Mesendoderm (in vitro differentiated cells): Measurements from ENCODE around the gene FNDC3B.

Experiments used
- DNase-seq: peaks from one replicate; pipeline ENCODE4 v3.0.0; 2013
- H2AK5ac ChIP-seq: 2 replicates; pipeline ENCODE4 v1.6.1; 2013; ENCODE audit warnings: low read length, inconsistent platforms
- H2BK120ac ChIP-seq: 2 replicates; pipeline ENCODE4 v1.6.1; 2013; ENCODE audit warnings: low read depth, mild to moderate bottlenecking, low read length, moderate library complexity, mixed read lengths
- H2BK15ac ChIP-seq: replicated peaks from 2 replicates; pipeline ENCODE4 v1.6.1; 2013; ENCODE audit warnings: low read depth, mild to moderate bottlenecking, moderate library complexity
- H2BK5ac ChIP-seq: 2 replicates; pipeline ENCODE4 v1.6.1; 2013; ENCODE audit warnings: low read length, inconsistent platforms
- H3K18ac ChIP-seq: 2 replicates; pipeline ENCODE4 v1.6.1; 2013; ENCODE audit warnings: mild to moderate bottlenecking, low read length, mixed read lengths
- H3K23ac ChIP-seq: one replicate; pipeline ENCODE4 v1.6.1; 2013; ENCODE audit warnings: low read length
- H3K27ac ChIP-seq: 2 replicates; pipeline ENCODE4 v1.5.1; 2013; ENCODE audit warnings: low read depth, mild to moderate bottlenecking, inconsistent platforms, low read length, moderate library complexity
- H3K27me3 ChIP-seq: 2 replicates; pipeline ENCODE4 v1.6.1; 2013; ENCODE audit warnings: low read length, control low read depth, mild to moderate bottlenecking, inconsistent platforms; ENCODE audit not compliant: insufficient read depth, poor library complexity
- H3K36me3 ChIP-seq: 2 replicates; pipeline ENCODE4 v1.6.1; 2013; ENCODE audit warnings: low read length, inconsistent platforms; ENCODE audit not compliant: control insufficient read depth, insufficient read depth
- H3K4ac ChIP-seq: one replicate; pipeline ENCODE4 v1.6.1; 2013; ENCODE audit warnings: low read depth, mild to moderate bottlenecking, low read length, moderate library complexity
- H3K4me1 ChIP-seq: 2 replicates; pipeline ENCODE4 v1.6.1; 2013; ENCODE audit warnings: low read depth, low read length, inconsistent platforms; ENCODE audit not compliant: control insufficient read depth
- H3K4me2 ChIP-seq: 2 replicates; pipeline ENCODE4 v1.6.1; 2013; ENCODE audit warnings: low read length
- H3K4me3 ChIP-seq: 2 replicates; pipeline ENCODE4 v1.5.1; 2013; ENCODE audit warnings: mild to moderate bottlenecking, low read length
- H3K56ac ChIP-seq: one replicate; pipeline ENCODE4 v1.6.1; 2013; ENCODE audit warnings: low read length
- H3K79me1 ChIP-seq: 2 replicates; pipeline ENCODE4 v1.6.1; 2013; ENCODE audit warnings: low read length, inconsistent platforms
- H3K79me2 ChIP-seq: 2 replicates; pipeline ENCODE4 v1.6.1; 2013; ENCODE audit warnings: mild to moderate bottlenecking, low read length; ENCODE audit not compliant: control insufficient read depth, insufficient read depth
- H3K9ac ChIP-seq: 2 replicates; pipeline ENCODE4 v1.6.1; 2013; ENCODE audit warnings: low read length, inconsistent platforms
- H4K5ac ChIP-seq: one replicate; pipeline ENCODE4 v1.6.1; 2013; ENCODE audit warnings: low read length
- H4K8ac ChIP-seq: one replicate; pipeline ENCODE4 v1.6.1; 2013; ENCODE audit warnings: low read depth, mild to moderate bottlenecking, control low read depth, low read length, moderate library complexity
- WGBS: extraction: QIAGEN DNeasy Blood & Tissue Kit; methylation state at CpG from one replicate; pipeline ENCODE4 v1.1.7; 2013; ENCODE audit warnings: low lambda C conversion rate, missing lambda C conversion rate; ENCODE audit not compliant: insufficient coverage; ENCODE audit errors: extremely low coverage; 5-methylcytosine and 5-hydroxymethylcytosine counted together

The FNDC3B gene

DNA sequence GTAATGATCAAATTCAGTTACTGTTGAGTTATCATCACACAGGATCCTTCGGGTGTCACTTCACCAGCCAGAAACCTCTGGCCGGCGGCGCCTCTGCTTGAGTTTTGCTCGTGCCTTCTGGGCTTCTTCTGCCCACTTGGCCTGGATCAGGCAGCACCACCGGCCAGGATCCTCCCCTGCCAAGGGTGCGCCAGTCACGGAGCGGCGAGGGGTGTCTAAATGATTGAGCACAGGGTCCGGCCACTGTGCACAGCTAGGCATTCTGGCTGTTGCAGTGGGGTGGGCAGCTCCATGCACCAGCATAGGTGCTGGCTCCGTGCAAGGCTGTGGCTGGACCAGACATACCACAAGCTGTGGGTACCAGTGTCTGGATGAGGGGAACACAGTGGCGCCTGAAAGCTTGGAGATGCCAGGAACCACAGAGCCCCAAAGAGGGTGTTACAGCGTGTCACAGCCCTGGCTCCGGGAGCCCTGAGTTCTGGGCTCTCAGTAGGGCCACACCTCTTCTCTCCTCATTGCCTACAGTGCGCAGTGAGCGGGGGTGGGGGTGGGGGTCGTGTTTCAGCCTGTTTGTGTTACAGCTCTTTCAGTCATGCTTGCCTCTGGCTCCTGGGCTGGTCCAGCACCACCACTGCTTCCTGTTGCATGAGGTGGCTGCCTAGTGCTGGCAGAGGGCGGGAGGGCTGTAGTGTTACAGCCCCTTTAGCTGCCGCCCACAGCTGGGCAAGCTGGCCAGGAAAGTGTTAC lies 169.4 kb downstream of the FNDC3B start:
- Histone ChIP-seq H3K27me3 (no peaks in the 10 kb centered on the region), H3K56ac (peak overlapping the region; percentile 15), H3K23ac (peak overlapping the region; percentile 69), H3K4me2 (no peak overlapping the region), H3K4me3 (no peak overlapping the region), H3K27ac (no peak overlapping the region), H3K79me2 (peaks cover 28% of the 10 kb centered on the region), H2BK15ac (no peak overlapping the region), H3K36me3 (no peaks in the 10 kb centered on the region), H4K5ac (no peak overlapping the region), H2BK5ac (no peak overlapping the region), H2BK120ac (no peak overlapping the region), H3K4me1 (peaks cover 3% of the 10 kb centered on the region), H3K18ac (no peak overlapping the region), H3K4ac (no peak overlapping the region), H4K8ac (no peak overlapping the region), H2AK5ac (no peak overlapping the region), H3K9ac (no peak overlapping the region), H3K79me1 (peaks cover 23% of the 10 kb centered on the region)
- peak; percentile 79 for DNase-seq
- no CpG with 5 or more reads among the region's 20 CpGs for WGBS

DNA sequence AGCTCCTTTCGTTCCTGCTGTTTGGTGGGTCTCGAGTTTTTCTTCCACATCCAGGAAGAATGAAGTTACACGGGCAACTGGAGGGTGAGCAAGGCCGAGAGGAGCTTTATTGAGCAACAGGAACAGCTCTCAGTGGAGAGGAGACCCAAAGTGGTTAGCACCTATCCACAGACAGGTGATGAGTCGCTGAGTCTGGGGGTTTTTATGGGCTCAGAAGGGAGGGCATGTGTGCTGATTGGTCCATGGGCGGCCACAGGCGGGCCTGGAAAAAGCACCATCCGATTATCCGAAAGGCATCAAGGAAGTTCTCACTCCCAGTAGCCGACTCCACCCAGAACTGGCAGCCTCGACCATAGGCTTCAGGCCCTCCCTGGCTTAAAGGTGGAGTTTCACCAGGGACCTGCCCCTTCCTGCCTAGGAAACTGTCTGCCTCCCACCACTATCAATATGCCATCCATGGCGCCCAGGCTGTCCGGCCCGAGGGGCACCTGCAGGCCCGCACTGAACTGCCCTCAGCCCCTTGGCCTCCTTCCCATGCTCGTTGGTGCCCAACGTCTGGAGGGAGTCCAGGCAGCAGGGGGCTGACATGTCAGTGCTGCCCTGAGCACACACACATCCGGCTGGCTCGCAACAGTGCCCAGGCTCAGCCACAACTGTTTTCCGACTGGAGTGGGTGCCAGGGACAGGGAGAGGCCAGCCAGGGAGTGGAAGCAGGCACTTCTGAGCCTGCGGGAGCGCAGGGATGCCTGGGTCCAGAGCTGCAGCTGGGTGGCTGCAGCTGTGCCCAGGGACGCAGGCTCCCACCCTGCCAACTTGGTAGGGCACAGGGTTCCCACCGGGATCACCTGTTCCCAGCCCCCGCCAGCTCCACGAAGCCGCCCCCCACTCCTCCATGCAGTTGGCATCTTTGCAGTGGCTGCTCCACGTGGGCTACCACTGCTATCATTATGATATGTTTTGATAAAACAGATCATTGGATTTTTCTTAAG lies 170.2 kb downstream of the FNDC3B start:
- Histone ChIP-seq H2BK15ac (no peak overlapping the region), H3K9ac (no peak overlapping the region), H2AK5ac (no peak overlapping the region), H3K79me2 (peaks cover 28% of the 10 kb centered on the region), H4K8ac (no peak overlapping the region), H4K5ac (no peak overlapping the region), H3K23ac (no peak overlapping the region), H2BK120ac (no peak overlapping the region), H3K27me3 (no peaks in the 10 kb centered on the region), H3K56ac (no peak overlapping the region), H3K4me2 (no peak overlapping the region), H2BK5ac (no peak overlapping the region), H3K79me1 (peaks cover 20% of the 10 kb centered on the region), H3K18ac (no peak overlapping the region), H3K4ac (no peak overlapping the region), H3K36me3 (no peaks in the 10 kb centered on the region), H3K27ac (no peak overlapping the region), H3K4me1 (peaks cover 3% of the 10 kb centered on the region), H3K4me3 (no peak overlapping the region)
- no CpG with 5 or more reads among the region's 28 CpGs for WGBS
- DNase-seq, result peak; percentile 58

DNA sequence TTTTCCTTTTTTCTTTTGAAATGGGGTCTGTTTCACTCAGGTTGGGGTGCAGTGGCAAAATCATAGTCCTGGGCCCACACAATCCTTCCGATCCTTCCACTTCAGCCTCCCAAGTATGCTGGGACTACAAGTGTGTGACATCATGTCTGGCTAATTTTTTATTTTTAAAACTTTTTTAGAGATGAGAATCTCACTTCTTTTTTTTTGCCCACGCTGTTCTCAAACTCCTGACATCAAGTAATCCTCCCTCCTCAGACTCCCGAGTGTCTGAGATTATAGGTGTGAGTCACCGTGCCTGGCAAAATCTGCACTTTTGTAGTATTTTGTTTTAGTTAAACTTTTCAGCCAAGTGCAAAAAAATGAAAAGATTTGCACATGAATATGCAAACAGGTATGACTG lies 171.0 kb downstream of the FNDC3B start:
- no peak overlapping the region for H4K5ac ChIP-seq
- H3K27me3 ChIP-seq, result no peaks in the 10 kb centered on the region
- H2BK15ac ChIP-seq, result no peak overlapping the region
- H2BK5ac ChIP-seq, result no peak overlapping the region
- H2BK120ac ChIP-seq, result no peak overlapping the region
- no peak overlapping the region for H3K27ac ChIP-seq
- no peak for DNase-seq
- no peak overlapping the region for H3K4ac ChIP-seq
- no peak overlapping the region for H3K23ac ChIP-seq
- H3K4me2 ChIP-seq, result no peak overlapping the region
- no peak overlapping the region for H4K8ac ChIP-seq
- H3K9ac ChIP-seq, result no peak overlapping the region
- H3K18ac ChIP-seq, result no peak overlapping the region
- H3K36me3 ChIP-seq, result no peaks in the 10 kb centered on the region
- no peak overlapping the region for H3K4me3 ChIP-seq
- no peak overlapping the region for H2AK5ac ChIP-seq
- peaks cover 3% of the 10 kb centered on the region for H3K4me1 ChIP-seq
- no CpG with 5 or more reads among the region's 4 CpGs for WGBS
- H3K79me1 ChIP-seq, result peaks cover 20% of the 10 kb centered on the region
- H3K79me2 ChIP-seq, result peaks cover 26% of the 10 kb centered on the region
- H3K56ac ChIP-seq, result no peak overlapping the region

DNA sequence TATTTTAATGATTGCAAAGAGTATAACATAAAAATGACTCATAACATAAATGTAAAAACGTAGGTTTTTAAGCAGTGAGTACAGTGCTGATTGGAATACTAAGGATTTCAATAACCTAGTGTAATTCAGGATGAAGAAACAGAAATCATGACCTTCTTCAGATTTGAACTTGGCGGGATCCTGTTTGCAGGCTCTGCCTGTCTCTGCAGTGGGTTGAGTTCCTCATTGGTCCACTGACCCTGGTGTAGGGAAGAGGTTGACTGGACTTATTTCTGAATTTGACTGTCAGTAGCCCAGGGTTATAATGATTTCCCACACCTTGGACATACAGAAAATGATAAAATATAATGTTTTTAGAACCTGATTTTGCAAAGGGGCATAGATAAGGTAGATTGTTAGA lies 171.7 kb downstream of the FNDC3B start:
- H2AK5ac ChIP-seq, result no peak overlapping the region
- no peak overlapping the region for H2BK120ac ChIP-seq
- H3K79me1 ChIP-seq, result peaks cover 20% of the 10 kb centered on the region
- H3K56ac ChIP-seq, result no peak overlapping the region
- H3K18ac ChIP-seq, result no peak overlapping the region
- H3K9ac ChIP-seq, result no peak overlapping the region
- no peak overlapping the region for H3K4me2 ChIP-seq
- H3K4ac ChIP-seq, result no peak overlapping the region
- DNase-seq, result no peak
- H3K36me3 ChIP-seq, result no peaks in the 10 kb centered on the region
- H3K79me2 ChIP-seq, result peaks cover 25% of the 10 kb centered on the region
- no peak overlapping the region for H3K27ac ChIP-seq
- no peak overlapping the region for H3K4me3 ChIP-seq
- no peaks in the 10 kb centered on the region for H3K27me3 ChIP-seq
- no peak overlapping the region for H3K23ac ChIP-seq
- no peak overlapping the region for H4K5ac ChIP-seq
- no peak overlapping the region for H2BK15ac ChIP-seq
- no peak overlapping the region for H4K8ac ChIP-seq
- peaks cover 3% of the 10 kb centered on the region for H3K4me1 ChIP-seq
- H2BK5ac ChIP-seq, result no peak overlapping the region
- no CpG with 5 or more reads among the region's 2 CpGs for WGBS

DNA sequence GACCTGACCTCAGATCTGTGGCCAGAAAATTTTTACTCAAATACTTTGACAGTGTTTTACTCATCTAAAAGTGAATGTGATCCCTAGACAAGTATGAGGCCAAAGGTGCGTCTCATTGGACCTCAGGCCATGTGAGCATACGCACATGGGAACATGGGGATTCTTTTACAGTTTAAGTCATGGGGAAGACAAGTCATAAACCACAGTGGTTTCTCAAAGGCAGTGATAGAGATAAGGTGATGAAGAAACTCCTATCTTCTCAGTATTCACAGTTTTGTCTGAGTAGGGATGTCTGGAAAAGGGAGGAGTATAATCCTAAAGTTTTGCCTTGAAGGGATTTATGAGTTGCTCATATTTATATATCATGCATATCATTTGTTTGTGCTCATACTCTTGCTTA lies 173.8 kb downstream of the FNDC3B start:
- H3K79me2 ChIP-seq, result peaks cover 24% of the 10 kb centered on the region
- no peak overlapping the region for H3K18ac ChIP-seq
- no CpG with 5 or more reads among the region's 2 CpGs for WGBS
- H2BK5ac ChIP-seq, result no peak overlapping the region
- no peak overlapping the region for H3K4me3 ChIP-seq
- no peaks in the 10 kb centered on the region for H3K27me3 ChIP-seq
- no peak overlapping the region for H4K5ac ChIP-seq
- no peak overlapping the region for H3K4me2 ChIP-seq
- no peak overlapping the region for H3K23ac ChIP-seq
- H3K36me3 ChIP-seq, result no peaks in the 10 kb centered on the region
- H2AK5ac ChIP-seq, result no peak overlapping the region
- no peak overlapping the region for H4K8ac ChIP-seq
- H2BK15ac ChIP-seq, result no peak overlapping the region
- no peak overlapping the region for H2BK120ac ChIP-seq
- peaks cover 21% of the 10 kb centered on the region for H3K79me1 ChIP-seq
- DNase-seq, result no peak
- no peak overlapping the region for H3K9ac ChIP-seq
- H3K4me1 ChIP-seq, result peaks cover 3% of the 10 kb centered on the region
- H3K56ac ChIP-seq, result no peak overlapping the region
- no peak overlapping the region for H3K4ac ChIP-seq
- H3K27ac ChIP-seq, result no peak overlapping the region
